Esophagus squamous epithelium (tissue), 5 donors: ENCODE measurements around the gene TEX19. TPM values are rescaled to one million over a fixed set of nuclear protein-coding genes. Genes with fewer than 3 reads are reported as not detected.
A peak's percentile ranks its signal among the peaks of the same experiment; 100 is the strongest.

Experiments
- DNase-seq: peaks from one replicate; lab custom pipeline; 2025; lab: John Stamatoyannopoulos, UW
- H3K27ac ChIP-seq, 4 donors: fragments of 200-600 bp; sonication (generic); one replicate each; pipeline ENCODE4 v1.5.1; 2016 to 2019; ENCODE audit warnings: mild to moderate bottlenecking in 1 of 4
- H3K27me3 ChIP-seq, 4 donors: fragments of 200-600 bp; sonication (generic); 1 replicate in 3 of 4; 2 replicates in 1 of 4; pipeline versions ENCODE4 v1.5.1 to v1.6.0; 2017 to 2021; ENCODE audit warnings: antibody characterized with exemption in 1 of 4
- H3K36me3 ChIP-seq, 3 donors: fragments of 200-600 bp; sonication (generic); one replicate each; pipeline ENCODE4 v1.5.1; 2016 to 2019
- H3K4me1 ChIP-seq, 3 donors: fragments of 200-600 bp; sonication (generic); one replicate each; pipeline ENCODE4 v1.5.1; 2017 to 2019
- H3K4me3 ChIP-seq, 4 donors: fragments of 200-600 bp; sonication (generic); 1 replicate in 3 of 4; 2 replicates in 1 of 4; pipeline ENCODE4 v1.5.1; 2016 to 2019; ENCODE audit warnings: mild to moderate bottlenecking in 2 of 4, moderate library complexity in 1 of 4
- H3K9me3 ChIP-seq, 3 donors: fragments of 200-600 bp; sonication (generic); one replicate each; pipeline ENCODE4 v1.5.1; 2016 to 2019
- CTCF ChIP-seq, 6 experiments: fragments of 450-650 bp in 4 of 6; fragments of 200-600 bp in 2 of 6; sonication (generic) in 2 of 6; IDR thresholded peaks; one replicate each; pipeline ENCODE4 v1.5.1; 2016 to 2019; ENCODE audit warnings: antibody characterized with exemption in 6 of 6, mild to moderate bottlenecking in 4 of 6, moderate library complexity in 4 of 6
- POLR2A ChIP-seq, 4 donors: fragments of 450-650 bp; IDR thresholded peaks; one replicate each; pipeline ENCODE4 v1.6.1; 2017; ENCODE audit warnings: antibody characterized with exemption in 4 of 4, mild to moderate bottlenecking in 4 of 4, moderate library complexity in 3 of 4
- WGBS, 2 donors: methylation state at CpG; one replicate each; pipeline ENCODE4 v1.1.5; 2018; 5-methylcytosine and 5-hydroxymethylcytosine counted together
- intact Hi-C: fragments of 100-400 bp; cut with DNase I; formaldehyde crosslinking; loops from one replicate; pipeline ENCODE4 v1.15.0; 2022
- total RNA-seq, 4 donors: library from RNA; depleted of rRNA; stranded (reverse); fragments of >200 nt; gene quantifications; one replicate each; pipeline ENCODE4 v1.1.0, GENCODE V29; 2016
- donor health status: DM: yes; HTN: yes; CAD: no.

Gene TEX19
- total RNA-seq, 4 donors from 2014 or later = not detected

- WGBS, 2 donors = 34 to 82% methylated on average over 7 to 13 of the region's 28 CpGs
- intact Hi-C loops = no loop called here
- H3K27ac ChIP-seq = no peak overlapping the region
- no peak for DNase-seq
- H3K9me3 ChIP-seq = no peaks in the 10 kb centered on the region
- H3K27me3 ChIP-seq = peaks cover 0 to 83% (median 0%) of the 10 kb centered on the region in 4 donors
- no peaks in the 10 kb centered on the region for H3K36me3 ChIP-seq
- H3K4me1 ChIP-seq = peaks cover 27 to 75% (median 51%) of the 10 kb centered on the region in 3 donors
- H3K4me3 ChIP-seq = no peak overlapping the region
- TF ChIP-seq CTCF (IDR thresholded peaks at IDR 0.05) (no peak), POLR2A (IDR thresholded peaks at IDR 0.05) (no peak)
Observed at GRCh38 chr17:82330322-82331239, 28.5 kb upstream of the TEX19 start.

GRCh38 chr17:82331345-82331939 lies 27.6 kb upstream of the TEX19 start:
- peak overlapping the region in 1 of 4 donors; percentile 71 for H3K4me3 ChIP-seq
- H3K36me3 ChIP-seq = no peaks in the 10 kb centered on the region
- no peak for DNase-seq
- peaks cover 27 to 84% (median 59%) of the 10 kb centered on the region in 3 donors for H3K4me1 ChIP-seq
- H3K27me3 ChIP-seq = peaks cover 0 to 76% (median 0%) of the 10 kb centered on the region in 4 donors
- no peaks in the 10 kb centered on the region for H3K9me3 ChIP-seq
- intact Hi-C loops = no loop called here
- no peak overlapping the region for H3K27ac ChIP-seq
- TF ChIP-seq CTCF (IDR thresholded peaks at IDR 0.05) = no peak
- no peak for TF ChIP-seq POLR2A (IDR thresholded peaks at IDR 0.05)
- WGBS, 2 donors = 52 to 66% methylated on average over 20 to 22 of the region's 25 CpGs

- peaks cover 27 to 82% (median 61%) of the 10 kb centered on the region in 3 donors for H3K4me1 ChIP-seq
- intact Hi-C loops = no loop called here
- H3K36me3 ChIP-seq = no peaks in the 10 kb centered on the region
Observed at GRCh38 chr17:82332669-82333278, 26.3 kb upstream of the TEX19 start.

GRCh38 chr17:82333279-82334171 lies 25.5 kb upstream of the TEX19 start, which contains the start of gene SECTM1:
TSS of gene SECTM1 (minus strand) at chr17:82333766. CDS start at chr17:82327240, 6,526 bp downstream.
- H3K4me1 ChIP-seq = peaks cover 27 to 79% (median 63%) of the 10 kb centered on the region in 3 donors
- intact Hi-C loops = no loop called here

More at GRCh38 chr17:82332669-82333278, 26.3 kb upstream of the TEX19 start:
- Histone ChIP-seq H3K9me3 (no peaks in the 10 kb centered on the region), H3K27me3 (peaks cover 0 to 72% (median 0%) of the 10 kb centered on the region in 4 donors), H3K4me3 (peak overlapping the region; percentile 37 to 71 (median 58)), H3K27ac (peak overlapping the region; percentile 69 to 81 (median 80))
- TF ChIP-seq CTCF (IDR thresholded peaks at IDR 0.05) = no peak
- TF ChIP-seq POLR2A (IDR thresholded peaks at IDR 0.05) = no peak
- no peak for DNase-seq
- 4 to 51% methylated on average over 2 to 10 of the region's 32 CpGs for WGBS, 2 donors

More at GRCh38 chr17:82333279-82334171, 25.5 kb upstream of the TEX19 start, which contains the start of gene SECTM1:
- 0% methylated on average over 3 to 15 of the region's 90 CpGs for WGBS, 2 donors
- TF ChIP-seq CTCF (IDR thresholded peaks at IDR 0.05) (no peak), POLR2A (IDR thresholded peaks at IDR 0.05) (no peak)
- Histone ChIP-seq H3K27me3 (peaks cover 0 to 66% (median 0%) of the 10 kb centered on the region in 4 donors), H3K36me3 (no peaks in the 10 kb centered on the region), H3K27ac (peak within 1 kb of the TSS; percentile 69 to 81 (median 80)), H3K4me3 (peak within 1 kb of the TSS; percentile 37 to 71 (median 58)), H3K9me3 (no peaks in the 10 kb centered on the region)
- no peak for DNase-seq
